Left lung (tissue), 14 donors: Measurements from ENCODE around the gene MED25. TPM values are rescaled to one million over a fixed set of nuclear protein-coding genes. Genes with fewer than 3 reads are reported as not detected.

Experiments
- ATAC-seq: fragments of 200-7000 bp; cut with Tn5 transposase; one replicate; pipeline ENCODE4 v1.9.1; 2020; ENCODE audit warnings: moderate library complexity
- DNase-seq, 4 donors: peaks; one replicate each; pipeline ENCODE4 v3.0.0-alpha.2; 2013 to 2020
- H3K27ac ChIP-seq, 2 donors: fragments of 200-600 bp; sonication (generic) in 1 of 2; one replicate each; pipeline versions ENCODE4 v1.5.0 to v1.8.0; 2020 to 2021
- H3K27me3 ChIP-seq, 2 donors: fragments of 200-600 bp; sonication (generic) in 1 of 2; one replicate each; pipeline versions ENCODE4 v1.5.0 to v1.8.0; 2020 to 2021
- H3K36me3 ChIP-seq, 2 donors: fragments of 200-600 bp; sonication (generic) in 1 of 2; one replicate each; pipeline versions ENCODE4 v1.5.0 to v1.8.0; 2020 to 2021
- H3K4me1 ChIP-seq, 2 donors: fragments of 200-600 bp; one replicate each; pipeline ENCODE4 v1.8.0; 2021
- H3K4me3 ChIP-seq, 2 donors: fragments of 200-600 bp; sonication (generic) in 1 of 2; one replicate each; pipeline versions ENCODE4 v1.5.0 to v1.8.0; 2020 to 2021; ENCODE audit warnings: mild to moderate bottlenecking in 1 of 2
- H3K9me3 ChIP-seq, 2 donors: fragments of 200-600 bp; sonication (generic) in 1 of 2; one replicate each; pipeline versions ENCODE4 v1.5.0 to v1.8.0; 2020 to 2021
- intact Hi-C, 2 donors: fragments of 100-400 bp; cut with DNase I; formaldehyde crosslinking; loops; one replicate each; pipeline versions ENCODE4 v1.11.2 to v1.14.2; 2022
- long read RNA-seq, 12 donors: library from polyadenylated mRNA in 2 of 12; unstranded in 2 of 12; transcript quantifications; one replicate each; pipeline ENCODE4 v2.0.0 and lab custom pipeline, GENCODE V29; 2019 to 2026
- polyA plus RNA-seq, 6 donors: library from polyadenylated mRNA; unstranded; fragments of 120-200 nt; gene quantifications; one replicate each; pipeline ENCODE4 v1.2.1, GENCODE V29; 2013; ENCODE audit not compliant: insufficient read length in 6 of 6
- total RNA-seq, 2 donors: library from RNA; stranded (reverse); fragmentation: NEBNext Ultra II Directional; extraction: Animal tissue kit (Norgen Biotek cat#: 25700); gene quantifications; one replicate each; pipeline ENCODE4 v1.2.1, GENCODE V29; 2021
- TF ChIP-seq, protein P1 (sequence below), 2 donors: fragments of 200-600 bp; sonication (generic) in 1 of 2; IDR thresholded peaks; one replicate each; pipeline versions ENCODE4 v1.5.0 to v1.8.0; 2021; ENCODE audit warnings: antibody characterized with exemption in 2 of 2
- donor health status: DM: no; HTN: yes; CAD: no.
- donor health status: DM: no; HTN: no; CAD: no.

MED25 gene
- total RNA-seq = 10 to 100 TPM; 52.1 to 57.1 TPM
- polyA plus RNA-seq = 10 to 100 TPM; 55.1 to 67.4 (median 58.2) TPM
- long read RNA-seq, donor 1, partial matches to known transcripts = 8 of 16 reads
- long read RNA-seq, donor 1, other reads (novel, unspliced or antisense) = 0 of 16 reads
- long read RNA-seq, donor 2, partial matches to known transcripts = 10 of 13 reads
- long read RNA-seq, donor 2, other reads (novel, unspliced or antisense) = 0 of 13 reads
- long read RNA-seq, donor 3, partial matches to known transcripts = 0 of 1 reads
- long read RNA-seq, donor 3, other reads (novel, unspliced or antisense) = 0 of 1 reads
- long read RNA-seq, donor 4, partial matches to known transcripts = 1 of 1 reads
- long read RNA-seq, donor 4, other reads (novel, unspliced or antisense) = 0 of 1 reads
- long read RNA-seq, donor 5, partial matches to known transcripts = 15 of 19 reads
- long read RNA-seq, donor 5, other reads (novel, unspliced or antisense) = 0 of 19 reads
- long read RNA-seq, donor 6, partial matches to known transcripts = 0 of 3 reads
- long read RNA-seq, donor 6, other reads (novel, unspliced or antisense) = 0 of 3 reads
- long read RNA-seq, donor 7 = 0 reads
- long read RNA-seq, donor 8, partial matches to known transcripts = 8 of 12 reads
- long read RNA-seq, donor 8, other reads (novel, unspliced or antisense) = 0 of 12 reads
- long read RNA-seq, donor 9 = 0 reads
- long read RNA-seq, donor 10, partial matches to known transcripts = 3 of 3 reads
- long read RNA-seq, donor 10, other reads (novel, unspliced or antisense) = 0 of 3 reads
- long read RNA-seq, donor 11 = 0 reads
- long read RNA-seq, donor 12 = 0 reads

DNA sequence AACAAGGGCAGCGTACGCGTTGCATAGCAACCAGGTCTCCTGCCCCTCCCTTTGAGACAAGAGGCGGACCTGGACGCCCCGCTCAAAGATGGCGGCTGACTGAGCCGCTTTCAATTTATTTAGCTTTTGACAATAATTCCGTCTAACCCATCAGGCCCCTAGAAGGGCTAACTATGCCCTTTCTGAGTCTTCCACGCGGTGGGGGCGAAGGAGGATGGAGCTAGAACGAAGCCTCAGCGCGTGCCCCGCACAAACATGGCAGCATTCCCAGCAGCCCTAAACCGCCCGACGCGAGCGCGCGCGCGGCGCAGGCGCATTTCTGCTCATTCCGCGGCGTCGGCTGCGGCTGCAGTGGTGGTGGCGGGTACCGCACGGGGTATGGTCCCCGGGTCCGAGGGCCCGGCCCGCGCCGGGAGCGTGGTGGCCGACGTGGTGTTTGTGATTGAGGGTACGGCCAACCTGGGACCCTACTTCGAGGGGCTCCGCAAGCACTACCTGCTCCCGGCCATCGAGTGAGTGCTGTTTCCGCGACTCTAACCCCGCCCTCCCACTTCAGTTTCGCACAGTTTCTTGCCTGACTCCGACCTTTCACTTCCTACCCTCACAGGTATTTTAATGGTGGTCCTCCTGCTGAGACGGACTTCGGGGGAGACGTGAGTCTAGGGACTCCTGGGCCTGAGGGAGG is at the start of gene MED25:
MED25 (plus strand) TSS at position 326 of the 685 bp plus-strand sequence; CDS start at position 379, 53 bp downstream.
- DNase-seq = peak; percentile 88 to 97 (median 95)
- peaks cover 8 to 26% of the 10 kb centered on the region in 2 donors for H3K4me1 ChIP-seq
- peaks cover 0 to 8% of the 10 kb centered on the region in 2 donors for H3K36me3 ChIP-seq
- peak within 1 kb of the TSS; percentile 96 to 98 for H3K27ac ChIP-seq
- TF ChIP-seq, protein P1, sequence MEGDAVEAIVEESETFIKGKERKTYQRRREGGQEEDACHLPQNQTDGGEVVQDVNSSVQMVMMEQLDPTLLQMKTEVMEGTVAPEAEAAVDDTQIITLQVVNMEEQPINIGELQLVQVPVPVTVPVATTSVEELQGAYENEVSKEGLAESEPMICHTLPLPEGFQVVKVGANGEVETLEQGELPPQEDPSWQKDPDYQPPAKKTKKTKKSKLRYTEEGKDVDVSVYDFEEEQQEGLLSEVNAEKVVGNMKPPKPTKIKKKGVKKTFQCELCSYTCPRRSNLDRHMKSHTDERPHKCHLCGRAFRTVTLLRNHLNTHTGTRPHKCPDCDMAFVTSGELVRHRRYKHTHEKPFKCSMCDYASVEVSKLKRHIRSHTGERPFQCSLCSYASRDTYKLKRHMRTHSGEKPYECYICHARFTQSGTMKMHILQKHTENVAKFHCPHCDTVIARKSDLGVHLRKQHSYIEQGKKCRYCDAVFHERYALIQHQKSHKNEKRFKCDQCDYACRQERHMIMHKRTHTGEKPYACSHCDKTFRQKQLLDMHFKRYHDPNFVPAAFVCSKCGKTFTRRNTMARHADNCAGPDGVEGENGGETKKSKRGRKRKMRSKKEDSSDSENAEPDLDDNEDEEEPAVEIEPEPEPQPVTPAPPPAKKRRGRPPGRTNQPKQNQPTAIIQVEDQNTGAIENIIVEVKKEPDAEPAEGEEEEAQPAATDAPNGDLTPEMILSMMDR (IDR thresholded peaks at IDR 0.05) = peak; percentile 24 to 74
- H3K9me3 ChIP-seq = no peaks in the 10 kb centered on the region
- H3K27me3 ChIP-seq = no peaks in the 10 kb centered on the region
- ATAC-seq = peak; percentile 83
- peak within 1 kb of the TSS; percentile 79 to 93 for H3K4me3 ChIP-seq
- intact Hi-C loops = no loop called here

DNA sequence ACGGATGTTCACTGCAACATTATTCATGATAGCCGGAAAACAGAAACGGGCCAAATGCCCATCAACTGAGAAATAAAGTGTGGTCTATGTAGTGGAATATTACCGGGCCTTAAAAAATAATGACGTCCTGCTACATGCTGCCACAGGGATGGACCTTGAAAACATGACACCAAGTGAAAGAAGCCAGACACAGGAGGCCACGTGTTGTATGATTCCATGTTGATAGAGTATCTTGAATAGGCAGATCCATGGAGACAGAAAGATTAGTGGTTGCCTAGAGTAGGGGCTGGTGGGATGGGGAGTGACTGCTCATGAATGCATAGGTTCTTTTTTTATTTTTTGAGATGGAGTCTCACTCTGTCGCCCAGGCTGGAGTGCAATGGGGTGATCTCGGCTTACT is 47.6 kb upstream of the MED25 start:
- peaks cover 0 to 4% of the 10 kb centered on the region in 2 donors for H3K36me3 ChIP-seq
- no peak overlapping the region for H3K27ac ChIP-seq
- no peak overlapping the region for H3K4me3 ChIP-seq
- no peaks in the 10 kb centered on the region for H3K27me3 ChIP-seq
- H3K9me3 ChIP-seq = no peaks in the 10 kb centered on the region
- TF ChIP-seq, protein P1 (IDR thresholded peaks at IDR 0.05) = no peak
- no peak for DNase-seq
- ATAC-seq = no peak
- intact Hi-C loops = no loop called here
- H3K4me1 ChIP-seq = peaks cover 2 to 37% of the 10 kb centered on the region in 2 donors

DNA sequence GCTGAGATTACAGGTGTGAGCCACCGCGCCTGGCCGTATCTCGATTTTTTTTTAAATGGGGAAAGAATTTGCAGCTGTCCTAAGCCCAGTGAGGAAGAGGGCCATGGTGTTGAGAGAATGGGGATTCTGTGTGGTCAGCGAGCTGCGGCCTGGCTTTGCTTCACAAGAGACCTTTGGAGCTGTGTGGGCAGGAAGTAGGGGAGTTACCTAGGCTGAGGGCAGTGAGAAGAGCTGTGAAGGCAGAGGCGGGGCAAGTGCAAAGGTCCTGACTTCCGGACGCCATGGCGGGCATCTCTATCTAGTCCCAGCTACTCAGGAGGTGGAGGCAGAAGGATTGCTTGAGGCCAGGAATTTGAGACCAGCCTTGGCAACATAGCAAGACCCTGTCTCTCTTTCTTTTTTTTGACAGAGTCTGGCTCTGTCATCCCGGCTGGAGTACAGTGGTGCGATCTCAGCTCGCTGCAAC is 46.4 kb upstream of the MED25 start:
- DNase-seq (no peak), ATAC-seq (no peak)
- H3K4me1 ChIP-seq = peaks cover 0 to 33% of the 10 kb centered on the region in 2 donors
- no peak overlapping the region for H3K4me3 ChIP-seq
- H3K27ac ChIP-seq = no peak overlapping the region
- TF ChIP-seq, protein P1 (IDR thresholded peaks at IDR 0.05) = no peak
- no peaks in the 10 kb centered on the region for H3K9me3 ChIP-seq
- no peaks in the 10 kb centered on the region for H3K27me3 ChIP-seq
- intact Hi-C loops = no loop called here
- H3K36me3 ChIP-seq = peaks cover 0 to 11% of the 10 kb centered on the region in 2 donors

DNA sequence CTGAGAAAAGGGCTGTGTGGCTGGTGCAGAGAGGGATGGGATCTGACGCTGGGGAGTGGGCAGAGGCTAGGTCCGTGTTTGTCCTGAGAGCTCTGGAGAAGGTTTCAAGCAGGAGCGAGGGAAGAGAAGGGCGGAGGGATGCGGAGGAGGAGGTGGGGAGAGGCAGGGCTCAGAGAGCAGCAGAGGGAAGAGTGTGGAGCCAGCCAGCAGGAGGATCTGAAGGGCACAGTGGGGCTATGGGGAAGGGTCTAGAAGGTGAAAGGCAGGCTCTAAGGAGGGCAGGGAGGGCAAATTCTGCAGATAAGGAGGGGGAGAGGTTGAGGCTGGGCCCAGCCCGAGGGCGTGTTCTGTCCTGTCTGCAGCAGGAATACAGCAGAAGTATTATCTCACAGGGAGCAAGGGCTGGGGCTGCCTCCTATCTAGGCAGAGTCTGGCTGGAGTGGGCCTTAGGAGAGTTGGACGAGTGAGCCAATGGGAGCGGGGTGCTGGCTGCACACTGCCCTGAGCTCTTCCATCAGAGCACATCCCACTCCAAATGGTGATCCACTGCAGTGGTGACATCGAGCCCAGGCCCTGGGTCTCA is 45.1 kb upstream of the MED25 start:
- Histone ChIP-seq H3K36me3 (peaks cover 0 to 11% of the 10 kb centered on the region in 2 donors), H3K9me3 (no peaks in the 10 kb centered on the region), H3K27ac (no peak overlapping the region), H3K4me1 (peaks cover 0 to 26% of the 10 kb centered on the region in 2 donors), H3K4me3 (no peak overlapping the region), H3K27me3 (no peaks in the 10 kb centered on the region)
- DNase-seq (no peak), ATAC-seq (no peak)
- TF ChIP-seq, protein P1 (IDR thresholded peaks at IDR 0.05) = no peak
- intact Hi-C loops = no loop called here
